Natural killer cell (primary cell): ENCODE data around the gene B3GALT6. TPM values are rescaled to one million over a fixed set of nuclear protein-coding genes. Genes with fewer than 3 reads are reported as not detected.

Experiments used
- ATAC-seq, 3 donors: fragments of 150-1000 bp in 2 of 3; fragments of 200-7000 bp in 1 of 3; cut with Tn5 transposase; 1 replicate in 1 of 3; 2 replicates in 2 of 3; pipeline ENCODE4 v1.10.0; 2021; ENCODE audit warnings: mild to moderate bottlenecking in 2 of 3, moderate library complexity in 2 of 3
- DNase-seq, 2 donors: peaks; one replicate each; pipeline versions ENCODE4 v3.0.0 to v3.0.0-alpha.2; 2013 to 2021; ENCODE audit warnings: mixed read lengths in 1 of 2
- H3K27ac ChIP-seq: one replicate; pipeline ENCODE4 v1.5.1; 2013; ENCODE audit warnings: mild to moderate bottlenecking, low read length
- H3K27me3 ChIP-seq: one replicate; pipeline ENCODE4 v1.6.1; 2013; ENCODE audit warnings: low read length; ENCODE audit not compliant: control insufficient read depth, insufficient read depth
- H3K36me3 ChIP-seq: one replicate; pipeline ENCODE4 v1.6.1; 2013; ENCODE audit warnings: low read length; ENCODE audit not compliant: control insufficient read depth, insufficient read depth
- H3K4me1 ChIP-seq: one replicate; pipeline ENCODE4 v1.6.1; 2013; ENCODE audit warnings: low read length; ENCODE audit not compliant: control insufficient read depth, insufficient read depth
- H3K4me3 ChIP-seq: one replicate; pipeline ENCODE4 v1.5.1; 2013; ENCODE audit warnings: low read length
- H3K9me3 ChIP-seq: one replicate; pipeline ENCODE4 v1.6.1; 2013; ENCODE audit warnings: low read length; ENCODE audit not compliant: control insufficient read depth, insufficient read depth
- H3K27ac Mint-ChIP-seq, 2 donors: one replicate each; pipeline ENCODE4 v1.8.0; 2022; ENCODE audit warnings: mild to moderate bottlenecking in 2 of 2, mixed read lengths in 2 of 2, moderate library complexity in 1 of 2
- H3K27me3 Mint-ChIP-seq, 2 donors: one replicate each; pipeline ENCODE4 v1.8.0; 2022; ENCODE audit warnings: low read depth in 2 of 2, mixed read lengths in 2 of 2
- H3K36me3 Mint-ChIP-seq: one replicate; pipeline ENCODE4 v1.8.0; 2022; ENCODE audit warnings: mixed read lengths
- H3K4me1 Mint-ChIP-seq, 2 donors: one replicate each; pipeline ENCODE4 v1.8.0; 2022; ENCODE audit warnings: mixed read lengths in 2 of 2
- H3K4me3 Mint-ChIP-seq: one replicate; pipeline ENCODE4 v1.8.0; 2022; ENCODE audit warnings: mild to moderate bottlenecking, moderate library complexity, mixed read lengths
- H3K9me3 Mint-ChIP-seq, 2 donors: one replicate each; pipeline ENCODE4 v1.8.0; 2022; ENCODE audit warnings: mixed read lengths in 2 of 2
- CTCF ChIP-seq: fragments of 200-600 bp; IDR thresholded peaks from one replicate; pipeline ENCODE4 v1.8.0; 2022; ENCODE audit warnings: antibody characterized with exemption
- WGBS: methylation state at CpG from one replicate; pipeline ENCODE4 v1.1.7; 2013; ENCODE audit warnings: missing lambda C conversion rate; ENCODE audit not compliant: insufficient coverage; 5-methylcytosine and 5-hydroxymethylcytosine counted together
- intact Hi-C: fragments of 100-400 bp; cut with micrococcal nuclease; formaldehyde crosslinking; loops from one replicate; pipeline ENCODE4 v1.14.2; 2022
- total RNA-seq, 4 donors: library from RNA; stranded (reverse); fragments of 120-200 nt in 1 of 4; gene quantifications; one replicate each; pipeline versions ENCODE4 v1.2.3 to v1.2.4, GENCODE V29; 2013 to 2022

B3GALT6 gene
- total RNA-seq, 3 donors from 2014 or later (not counting 1 experiment from before 2014, with no cell fraction given): 13.7 to 16.5 (median 16.3) TPM

GRCh38 chr1:1259951-1260600, 28.0 kb downstream of the B3GALT6 start:
- Histone ChIP-seq H3K4me1 (peaks cover 9% of the 10 kb centered on the region), H3K36me3 (peaks cover 40% of the 10 kb centered on the region), H3K27ac (no peak overlapping the region), H3K4me3 (no peak overlapping the region), H3K27me3 (no peaks in the 10 kb centered on the region), H3K9me3 (no peaks in the 10 kb centered on the region)
- TF ChIP-seq CTCF: no peak
- intact Hi-C loops: no loop called here
- peak overlapping the region; percentile 11 to 50 for H3K27ac Mint-ChIP-seq
- H3K27me3 Mint-ChIP-seq: no peaks in the 10 kb centered on the region
- no peak for DNase-seq
- no peaks in the 10 kb centered on the region for H3K9me3 Mint-ChIP-seq
- ATAC-seq: no peak
- no peak overlapping the region for H3K4me3 Mint-ChIP-seq
- no peaks in the 10 kb centered on the region for H3K36me3 Mint-ChIP-seq
- WGBS: 85% methylated on average over 26 of the region's 26 CpGs
- H3K4me1 Mint-ChIP-seq: peaks cover 15 to 31% of the 10 kb centered on the region in 2 donors

- WGBS: 75% methylated on average over 16 of the region's 16 CpGs
- Mint-ChIP-seq H3K4me3 (peak overlapping the region; percentile 21), H3K36me3 (no peaks in the 10 kb centered on the region), H3K27ac (peak overlapping the region in 1 of 2 donors; percentile 69), H3K27me3 (no peaks in the 10 kb centered on the region), H3K4me1 (peaks cover 15 to 31% of the 10 kb centered on the region in 2 donors), H3K9me3 (no peaks in the 10 kb centered on the region)
- H3K27me3 ChIP-seq: no peaks in the 10 kb centered on the region
- H3K4me1 ChIP-seq: peaks cover 9% of the 10 kb centered on the region
- no peak overlapping the region for H3K4me3 ChIP-seq
- TF ChIP-seq CTCF: no peak
- no peaks in the 10 kb centered on the region for H3K9me3 ChIP-seq
- no peak overlapping the region for H3K27ac ChIP-seq
- H3K36me3 ChIP-seq: peaks cover 31% of the 10 kb centered on the region
- intact Hi-C loops: no loop called here
- no peak for ATAC-seq
- no peak for DNase-seq
Measured at GRCh38 chr1:1260843-1261560, 29.0 kb downstream of the B3GALT6 start.

- intact Hi-C loops: no loop called here
- DNase-seq: no peak
- Mint-ChIP-seq H3K4me1 (peaks cover 15 to 32% of the 10 kb centered on the region in 2 donors), H3K36me3 (no peaks in the 10 kb centered on the region), H3K9me3 (no peaks in the 10 kb centered on the region), H3K4me3 (no peak overlapping the region), H3K27ac (no peak overlapping the region), H3K27me3 (no peaks in the 10 kb centered on the region)
- H3K27ac ChIP-seq: no peak overlapping the region
- H3K36me3 ChIP-seq: peaks cover 23% of the 10 kb centered on the region
- 98% methylated on average over 17 of the region's 17 CpGs for WGBS
- H3K9me3 ChIP-seq: no peaks in the 10 kb centered on the region
- TF ChIP-seq CTCF: no peak
- no peak overlapping the region for H3K4me3 ChIP-seq
- peaks cover 9% of the 10 kb centered on the region for H3K4me1 ChIP-seq
- ATAC-seq: no peak
- no peaks in the 10 kb centered on the region for H3K27me3 ChIP-seq
Measured at GRCh38 chr1:1262071-1262470, 30.0 kb downstream of the B3GALT6 start.
